HUDEP-2 (cell line): ENCODE measurements around the gene CNOT6L.

Experiments used
- DNase-seq, 76 experiments: peaks; one replicate each; lab custom pipeline; 2025; ENCODE audit not compliant: unreplicated experiment in 76 of 76; lab: John Stamatoyannopoulos, UW

The CNOT6L gene

DNA sequence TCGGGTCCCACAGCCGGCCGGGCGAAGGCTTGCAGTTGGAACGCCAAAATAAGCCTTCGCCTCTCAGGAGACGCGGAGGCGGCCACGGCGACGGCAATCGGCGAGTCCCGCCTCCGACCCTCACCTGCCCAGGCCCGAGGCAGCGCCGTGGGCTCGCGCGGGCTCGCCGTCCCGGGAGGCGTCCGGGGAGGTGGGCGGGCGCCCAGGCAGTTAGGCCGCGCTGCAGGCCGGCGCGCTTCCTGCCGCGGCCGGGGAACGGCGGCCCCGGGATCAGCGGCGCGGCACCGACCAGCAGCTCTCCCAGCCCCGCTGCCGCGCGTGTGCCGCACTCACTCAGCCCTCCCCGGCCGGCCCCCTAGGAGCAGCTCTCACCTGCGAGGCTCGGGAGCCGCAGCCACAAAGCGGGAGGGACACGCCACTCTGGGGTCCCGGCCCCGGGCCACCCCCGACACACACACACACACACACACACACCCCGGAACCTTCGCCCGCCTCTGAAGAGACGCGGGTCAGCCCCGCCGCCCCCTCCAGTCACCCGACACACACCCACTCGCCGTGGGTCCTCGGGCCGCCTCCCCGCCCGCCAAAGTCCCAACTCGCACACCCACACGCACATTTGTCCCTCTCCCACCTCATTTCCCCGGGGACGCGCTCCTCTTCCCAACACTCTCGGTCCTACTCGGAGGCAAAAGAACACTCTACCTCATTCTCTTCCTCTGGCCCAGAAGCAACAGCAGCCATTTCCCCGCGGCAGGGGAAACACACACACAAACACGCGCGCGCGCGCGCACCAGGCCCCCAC, at the start of gene CNOT6L:
Gene CNOT6L, minus strand, starts transcription at position 767 of the 802 bp plus-strand sequence. Its CDS starts 60 bp downstream, at position 707.
- DNase-seq: peak in 49 of 76 experiments; percentile 2 to 54 (median 27)

DNA sequence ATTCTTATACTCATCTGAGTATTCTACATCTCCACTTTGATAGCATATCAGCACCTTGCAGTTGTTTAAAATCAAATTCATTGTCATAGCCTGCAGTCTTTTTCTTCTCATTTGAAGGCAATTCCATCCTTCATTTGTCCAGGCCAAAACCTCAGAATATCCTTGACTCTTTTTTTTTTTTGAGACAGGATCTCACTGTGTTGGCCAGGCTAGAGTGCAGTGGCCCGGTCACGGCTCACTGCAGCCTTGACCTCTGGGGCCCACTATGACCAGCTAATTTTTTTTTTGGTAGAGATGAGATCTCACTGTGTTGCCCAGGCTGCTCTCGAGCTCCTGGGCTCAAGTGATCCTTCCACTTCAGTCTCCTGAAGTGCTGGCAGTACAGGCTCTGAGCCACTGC, 46.1 kb upstream of the CNOT6L start:
- DNase-seq: no peak

DNA sequence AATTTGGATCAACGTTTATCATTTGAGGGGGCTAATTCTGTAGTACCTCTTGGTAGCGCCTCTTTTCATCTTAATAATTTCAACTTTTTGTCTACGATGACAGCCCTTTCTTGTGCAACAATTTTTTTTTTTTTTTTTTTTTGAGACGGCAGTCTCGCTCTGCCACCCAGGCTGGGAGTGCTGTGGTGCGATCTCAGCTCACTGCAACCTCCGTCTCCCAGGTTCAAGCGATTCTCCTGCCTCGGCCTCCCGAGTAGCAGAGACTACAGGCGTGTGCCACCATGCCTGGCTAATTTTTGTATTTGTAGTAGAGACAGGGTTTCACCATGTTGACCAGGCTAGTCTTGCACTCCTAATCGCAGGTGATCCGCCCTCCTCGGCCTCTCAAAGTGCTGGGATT, 44.2 kb upstream of the CNOT6L start:
- peak in 7 of 76 experiments; percentile 2 to 36 (median 5) for DNase-seq

DNA sequence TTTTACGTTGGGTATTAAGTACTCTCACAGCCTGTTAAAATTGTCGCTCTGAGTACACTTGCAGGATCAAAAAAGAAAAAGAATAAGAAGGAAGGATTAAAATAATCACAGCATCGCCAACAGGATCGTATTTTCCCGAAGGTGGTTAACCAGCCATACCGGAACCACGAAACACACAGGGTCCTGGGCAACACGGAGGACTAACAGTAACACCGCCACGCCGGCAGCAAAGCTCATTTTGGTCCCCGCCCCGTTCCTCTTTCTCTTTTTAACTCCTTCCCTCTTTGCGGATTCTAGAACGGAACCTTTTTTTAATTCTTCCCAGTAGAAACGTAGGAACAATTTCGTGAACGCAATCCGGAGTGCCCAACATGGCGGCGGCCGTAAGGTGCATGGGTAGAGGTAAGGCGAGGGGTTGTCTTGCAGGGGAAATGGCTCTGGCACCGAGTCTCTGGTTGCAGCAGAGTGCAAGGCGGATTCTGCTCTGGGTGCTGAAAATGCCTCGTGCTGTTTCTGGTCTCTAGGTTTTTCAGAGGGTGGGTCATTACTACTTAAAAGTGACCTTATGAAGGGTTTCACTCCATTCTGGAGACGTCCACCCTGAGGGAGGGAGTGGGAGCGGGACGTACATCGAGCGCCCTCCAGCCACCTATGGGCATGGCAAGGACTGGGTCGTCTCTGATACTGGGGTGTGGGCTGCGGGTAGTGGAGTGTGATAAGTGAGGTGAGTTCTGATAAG, 43.5 kb upstream of the CNOT6L start, which contains the start of gene MRPL1:
Gene MRPL1, plus strand, starts transcription at position 353 of the 739 bp plus-strand sequence. Its CDS starts 19 bp downstream, at position 372.
- peak; percentile 10 to 93 (median 80) for DNase-seq

DNA sequence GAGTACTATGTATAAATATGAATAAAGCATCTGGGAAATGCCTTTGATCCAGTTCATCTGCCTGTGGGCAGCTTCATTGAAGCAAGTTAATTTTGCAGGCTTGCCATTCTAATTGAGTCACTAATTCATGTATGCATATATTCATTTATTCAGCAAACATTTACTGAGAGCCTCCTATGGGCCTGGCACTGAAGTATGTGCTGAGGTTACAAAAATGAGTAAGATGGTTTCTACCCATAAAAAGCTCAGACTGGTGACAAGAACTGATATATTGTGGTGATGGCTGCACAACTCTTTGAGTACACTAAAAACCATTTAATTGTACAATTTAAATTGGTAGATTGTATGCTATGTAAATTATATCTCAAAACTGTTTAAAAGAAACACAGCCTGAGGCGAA, 42.3 kb upstream of the CNOT6L start:
- peak in 1 of 76 experiments; percentile 1 for DNase-seq

DNA sequence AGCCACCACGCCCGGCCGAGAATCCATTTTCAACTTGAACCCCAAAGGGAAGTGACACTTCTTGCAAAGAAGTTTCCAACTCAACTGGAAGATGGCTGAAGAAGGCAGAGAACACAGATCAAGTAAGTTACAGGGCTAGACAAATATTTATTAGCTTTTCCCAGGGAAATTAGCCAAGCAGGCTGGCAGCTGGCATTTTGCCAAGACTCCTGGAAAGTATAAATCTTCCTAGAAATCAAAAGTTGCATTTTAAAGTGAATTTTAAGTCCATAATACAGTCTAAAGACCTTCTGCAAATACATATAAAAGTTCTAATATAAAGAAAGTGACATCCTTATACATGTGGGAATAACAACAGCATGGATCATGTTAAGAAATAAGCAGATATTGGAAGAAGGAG, 40.1 kb upstream of the CNOT6L start:
- no peak for DNase-seq

DNA sequence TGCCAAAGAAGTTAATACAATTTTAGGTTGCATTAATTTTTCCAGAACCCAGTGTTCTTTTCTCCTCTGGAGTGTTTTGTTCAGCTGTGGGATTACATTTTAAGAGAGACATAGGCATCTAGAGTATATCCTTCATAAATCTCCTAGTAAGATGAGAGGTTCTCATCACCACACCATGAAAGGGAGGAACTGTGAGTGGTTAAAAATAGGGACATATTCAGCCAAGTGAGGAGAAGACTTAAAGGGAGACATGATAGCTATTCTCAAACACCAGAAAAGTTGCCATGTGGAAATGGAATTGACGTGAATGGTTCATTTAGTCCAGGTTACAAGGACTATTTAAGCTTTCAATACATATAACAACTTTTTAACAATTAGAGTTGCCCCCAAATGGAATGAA, 37.0 kb upstream of the CNOT6L start:
- DNase-seq: no peak

DNA sequence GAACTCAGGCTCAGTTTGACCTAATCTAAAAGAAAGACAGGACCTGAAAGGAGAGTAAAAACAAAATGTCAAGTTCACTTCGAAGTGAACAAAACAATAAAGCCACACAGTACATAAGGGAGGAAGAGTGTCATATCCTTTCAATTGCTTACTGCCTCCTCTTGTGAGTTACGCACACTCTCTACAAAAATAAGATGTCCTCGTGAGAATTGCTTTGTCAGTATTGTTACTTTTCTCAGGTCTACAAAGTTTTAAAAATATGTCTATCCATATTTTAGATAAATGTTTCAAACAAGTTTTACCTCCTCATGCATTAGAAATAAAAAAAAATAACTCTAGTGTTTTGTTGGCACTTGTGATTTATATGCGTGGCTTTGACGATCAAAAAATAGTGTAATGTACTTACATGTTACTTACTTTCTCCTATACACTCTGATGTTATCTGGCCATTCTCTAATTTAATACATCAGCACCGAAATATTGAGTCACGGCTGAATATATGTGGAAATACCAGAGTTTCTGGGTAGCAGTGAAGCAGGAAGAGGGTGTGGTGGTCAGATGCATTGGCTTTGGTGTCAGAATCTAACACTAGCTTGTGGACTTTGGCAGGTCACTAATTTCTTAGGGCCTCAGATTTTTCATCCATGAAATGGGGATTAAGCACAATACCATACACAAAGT, 35.4 kb upstream of the CNOT6L start:
- no peak for DNase-seq

DNA sequence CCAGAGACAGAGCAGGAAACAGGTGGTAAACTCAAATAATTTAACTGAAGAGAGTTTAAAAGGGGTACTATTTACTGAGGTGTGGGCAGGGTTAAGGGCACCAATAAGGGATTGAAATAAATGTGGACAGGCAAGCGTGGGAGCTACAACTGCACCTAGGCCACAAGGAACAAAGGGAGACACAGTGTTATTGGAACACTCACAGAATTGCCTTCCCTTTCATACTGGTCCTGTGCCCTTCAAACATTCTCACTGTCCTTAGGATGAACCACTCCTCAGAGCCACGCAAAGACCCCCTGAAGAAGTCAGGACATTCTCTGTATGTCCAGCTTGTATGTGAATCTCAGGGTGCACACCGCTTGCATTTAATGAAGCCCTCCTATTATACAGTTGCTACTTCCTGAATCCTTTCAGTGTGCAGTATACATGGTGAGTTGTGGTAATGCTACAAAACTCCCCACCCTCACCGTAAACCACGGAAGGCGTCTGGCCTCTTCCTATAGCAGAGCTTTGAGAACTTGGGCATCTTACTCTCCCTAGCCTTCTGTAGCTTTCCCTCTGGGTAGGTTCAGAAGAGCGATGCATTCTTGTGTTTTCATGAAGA, 33.8 kb upstream of the CNOT6L start:
- DNase-seq: no peak

DNA sequence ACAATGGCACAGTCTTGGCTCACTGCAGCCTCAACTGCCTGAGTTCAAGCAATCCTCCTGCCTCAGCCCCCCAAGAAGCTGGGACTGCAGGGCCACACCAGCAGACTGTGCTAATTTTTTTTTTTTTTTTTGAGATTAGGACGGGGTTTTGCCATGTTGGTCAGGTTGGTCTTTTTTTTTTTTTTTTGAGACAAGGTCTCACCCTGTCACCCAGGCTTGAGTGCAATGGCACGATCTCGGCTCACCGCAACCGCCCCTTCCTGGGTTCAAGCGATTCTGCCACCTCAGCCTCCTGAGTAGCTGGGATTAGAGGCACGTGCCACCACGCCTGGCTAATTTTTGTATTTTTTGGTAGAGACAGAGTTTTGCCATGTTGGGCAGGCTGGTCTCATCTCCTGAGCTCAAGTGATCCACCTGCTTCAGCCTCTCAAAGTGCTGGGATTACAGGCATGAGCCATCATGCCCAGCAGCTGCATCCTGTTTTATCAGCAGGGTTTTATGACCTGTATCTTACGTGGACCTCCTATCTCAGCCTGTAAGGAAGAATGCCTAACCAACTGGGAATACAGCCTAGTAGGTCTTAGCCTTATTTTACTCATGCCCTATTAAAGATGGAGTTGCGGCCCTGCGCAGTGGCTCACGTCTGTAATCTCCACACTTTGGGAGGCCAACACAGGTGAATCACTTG, 30.3 kb upstream of the CNOT6L start:
- no peak for DNase-seq

DNA sequence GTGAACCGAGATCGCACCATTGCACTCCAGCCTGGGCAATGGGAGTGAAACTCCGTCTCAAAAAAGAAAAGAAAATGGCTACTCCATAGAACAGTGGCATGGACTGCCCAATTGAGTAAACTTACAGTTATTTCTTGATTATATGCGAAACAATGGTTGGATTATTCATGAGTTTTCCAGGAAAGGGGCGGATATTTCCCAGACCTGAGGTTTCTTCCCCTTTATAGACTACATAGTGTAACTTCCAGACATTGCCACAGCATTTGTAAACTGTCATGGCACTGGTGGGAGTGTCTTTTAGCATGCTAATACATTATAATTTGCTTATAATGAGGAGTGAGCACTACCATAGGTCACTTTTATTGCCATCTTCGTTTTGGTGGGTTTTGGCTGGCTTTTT, 29.3 kb upstream of the CNOT6L start:
- DNase-seq: no peak

DNA sequence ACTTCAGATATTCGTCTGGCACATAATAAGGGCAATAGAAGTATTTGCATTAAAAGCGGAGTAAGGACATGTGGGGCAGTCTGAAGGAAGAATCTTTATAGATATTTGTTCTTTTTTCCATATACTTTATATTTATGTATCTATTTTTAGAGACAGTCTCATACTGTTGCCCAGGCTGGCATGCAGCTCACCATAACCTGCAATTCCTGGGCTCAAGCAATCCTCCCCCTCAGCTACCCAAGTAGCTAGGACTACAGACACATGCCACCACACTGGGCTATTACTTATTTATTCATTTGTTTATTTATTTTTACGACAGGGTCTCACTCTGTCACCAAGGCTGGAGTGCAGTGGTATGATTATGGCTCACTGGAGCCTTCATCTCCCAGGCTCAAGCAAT, 26.8 kb upstream of the CNOT6L start:
- DNase-seq: no peak

DNA sequence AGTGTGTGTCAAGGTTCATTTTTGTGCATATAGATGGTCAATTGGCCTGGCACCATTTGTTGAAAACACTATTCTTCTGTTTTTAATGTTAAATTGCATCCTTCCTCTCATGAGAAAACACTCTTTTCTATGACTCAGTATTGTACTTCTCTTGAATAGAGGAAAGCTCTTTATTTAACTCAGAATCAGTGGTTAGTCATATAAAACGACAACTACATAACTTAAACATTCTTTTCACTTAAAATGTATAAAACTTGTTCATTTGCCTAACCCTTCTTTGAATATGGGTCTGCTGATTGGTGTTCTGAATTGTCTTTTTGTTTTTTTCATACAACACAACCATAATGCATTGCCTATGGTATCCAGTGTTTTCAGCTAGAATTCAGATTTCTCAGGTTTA, 26.2 kb upstream of the CNOT6L start:
- DNase-seq: no peak

DNA sequence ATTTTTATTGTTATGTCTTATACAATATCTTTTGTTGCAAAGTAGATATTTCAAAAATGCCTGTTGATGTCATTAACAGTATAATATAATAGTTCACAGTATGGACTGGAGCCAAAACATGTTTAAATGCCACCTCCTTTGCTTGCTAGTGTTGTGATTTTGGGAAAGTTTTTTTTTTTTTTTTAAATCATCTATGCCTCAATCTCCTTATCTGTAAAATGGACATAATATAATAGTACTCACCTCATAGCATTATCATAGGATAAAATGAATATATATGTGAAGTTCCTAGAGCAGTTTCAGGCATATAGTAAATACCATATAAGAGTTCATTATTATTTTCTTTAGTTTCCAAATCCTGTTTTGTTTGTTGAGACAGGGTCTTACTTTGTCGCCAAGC, 25.2 kb upstream of the CNOT6L start:
- no peak for DNase-seq

DNA sequence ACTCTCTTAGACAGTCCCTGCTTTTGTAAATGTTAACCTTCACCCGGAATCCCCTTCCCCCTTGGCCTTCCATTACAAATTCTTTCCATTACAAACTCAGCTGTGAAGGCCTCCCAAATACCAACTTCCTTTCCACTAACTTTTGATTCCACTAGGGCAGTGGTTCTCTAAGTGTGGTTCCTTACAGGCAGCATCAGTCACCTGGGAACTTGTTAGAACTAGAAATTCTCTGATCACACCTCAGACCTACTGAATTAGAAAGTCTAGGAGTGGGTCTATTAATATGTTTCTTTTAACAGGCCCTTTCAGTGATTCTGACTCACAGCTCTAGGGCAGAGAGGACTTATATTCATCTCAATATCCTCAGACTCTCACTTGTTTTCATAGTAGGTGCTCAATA, 24.5 kb upstream of the CNOT6L start:
- DNase-seq: no peak

DNA sequence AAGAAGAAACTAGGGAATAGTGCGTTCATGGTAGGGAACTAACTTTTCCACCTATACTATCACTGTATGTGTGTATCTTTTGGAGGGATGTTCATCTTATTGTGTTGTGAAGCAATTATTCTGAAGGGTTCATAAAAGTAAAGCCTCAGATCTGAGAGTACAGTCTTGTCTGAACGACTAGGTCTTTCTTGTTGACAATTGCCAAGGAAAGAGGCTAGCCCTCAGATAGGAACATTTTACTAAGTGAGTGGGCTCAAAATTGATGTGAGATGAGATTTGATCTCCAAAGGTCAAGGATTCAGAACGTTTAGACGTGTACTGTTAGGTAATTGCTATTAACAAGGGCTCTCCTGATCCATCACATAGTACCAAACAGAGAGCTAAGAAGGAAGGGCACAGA, 15.2 kb upstream of the CNOT6L start:
- no peak for DNase-seq

DNA sequence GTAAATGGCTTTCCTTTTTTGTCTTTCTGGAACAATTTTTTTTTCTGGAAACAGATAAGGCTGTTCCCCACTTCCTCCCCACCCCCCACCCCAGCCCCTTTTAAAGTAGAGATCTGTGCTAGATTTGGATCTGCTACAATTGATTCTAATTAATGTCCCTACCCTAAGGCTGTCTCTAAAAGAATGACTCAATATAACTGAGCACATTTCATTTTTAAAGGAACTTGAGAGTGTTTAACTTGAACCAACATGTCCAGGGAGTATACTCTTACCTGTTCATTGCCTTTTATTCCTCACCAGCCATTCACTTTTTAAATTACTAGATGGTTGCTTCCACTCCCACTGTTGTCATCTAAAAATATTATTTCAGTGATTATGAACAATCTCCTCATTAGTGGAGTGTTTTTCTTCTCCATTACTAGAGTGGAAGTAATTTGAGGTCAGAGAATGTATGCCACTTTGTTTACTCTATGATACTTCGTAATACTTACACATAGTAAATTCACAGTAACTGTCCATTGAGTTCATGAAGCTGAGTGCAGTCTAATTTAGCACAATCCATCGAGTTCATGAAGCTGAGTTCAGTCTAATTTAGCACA, 14.1 kb upstream of the CNOT6L start:
- DNase-seq: no peak

DNA sequence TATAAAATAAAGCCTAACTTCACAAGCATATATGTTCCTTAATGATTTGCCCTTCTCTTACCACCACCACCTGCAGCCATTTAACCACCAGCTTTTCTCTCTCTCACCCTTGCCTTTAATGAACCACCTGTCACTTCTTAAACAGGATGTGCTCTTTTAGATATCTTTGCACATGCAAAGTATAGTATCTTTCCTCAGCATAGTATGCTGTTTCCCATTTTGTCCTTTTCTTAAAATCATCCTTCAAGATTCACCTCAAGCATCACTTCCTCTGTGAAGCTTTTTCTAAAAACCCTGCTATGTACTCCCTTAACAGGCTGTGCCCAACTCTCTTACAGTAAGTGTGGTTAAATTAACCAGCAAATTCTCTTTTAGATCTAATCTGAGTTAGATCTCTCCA, 8.2 kb upstream of the CNOT6L start:
- no peak for DNase-seq

DNA sequence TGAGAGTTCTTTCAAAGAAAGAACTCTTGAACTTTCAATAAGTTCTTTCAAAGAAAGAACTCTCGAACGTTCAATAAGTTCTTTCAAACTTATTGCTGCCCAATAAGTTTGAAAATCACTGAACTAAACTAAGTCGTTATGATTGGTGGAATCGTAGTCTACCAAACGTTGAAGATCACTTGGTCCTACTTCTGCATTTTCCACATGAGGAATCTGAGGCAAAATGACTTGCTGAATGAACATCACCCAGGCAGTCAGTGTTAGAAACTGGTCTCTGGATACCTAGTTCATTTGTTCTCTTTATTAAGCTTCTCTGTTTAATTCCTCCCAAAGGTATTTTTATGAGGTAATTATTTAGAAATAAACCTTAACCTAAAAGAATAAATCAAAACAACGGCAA, 7.1 kb upstream of the CNOT6L start:
- no peak for DNase-seq

DNA sequence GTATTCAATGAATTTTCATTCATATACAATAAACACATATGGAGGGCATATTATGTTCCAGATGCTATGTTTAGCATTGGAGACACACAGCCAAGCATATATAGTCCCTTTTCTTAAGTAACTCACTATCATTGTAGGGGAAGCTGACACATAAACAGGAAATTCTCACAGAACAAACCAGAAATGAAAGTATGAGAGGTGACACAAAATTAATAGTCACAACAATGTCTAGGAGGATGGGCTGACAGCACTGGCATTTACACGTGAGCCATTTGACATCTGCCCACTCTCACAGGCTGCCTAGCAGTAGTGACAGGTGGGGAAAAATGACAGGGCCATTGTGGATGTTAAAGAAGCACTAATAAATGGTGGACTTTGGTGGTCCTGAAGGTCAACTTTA, 2.6 kb upstream of the CNOT6L start:
- no peak for DNase-seq
